ENCODE measurements around the gene PI4KA. TPM values are rescaled to one million over a fixed set of nuclear protein-coding genes. Genes with fewer than 3 reads are reported as not detected.

The PI4KA gene
- total and polyA plus RNA-seq, 2 of the 13 experiments (the other 11 are each of a cell fraction or from before 2014, with no cell fraction given) = 27.4 to 56.4 TPM

- TF ChIP-seq ZNF609 (CRISPR knock-in tag; IDR thresholded peaks at IDR 0.05; ENCODE audit: borderline replicate concordance) (peak; percentile 86), ZFP82 (CRISPR knock-in tag; IDR thresholded peaks at IDR 0.05; ENCODE audit: borderline replicate concordance) (no peak), ZNF687 (CRISPR knock-in tag; IDR thresholded peaks at IDR 0.05) (peak; percentile 31; the same call in 1 of the 2 replicates), ZNF558 (CRISPR knock-in tag; IDR thresholded peaks at IDR 0.05; ENCODE audit: borderline replicate concordance) (no peak), ZNF33B (CRISPR knock-in tag; IDR thresholded peaks at IDR 0.05) (no peak), PCBP1 (IDR thresholded peaks at IDR 0.05; ENCODE audit: borderline replicate concordance, low read depth, low read length) (no peak), ZKSCAN5 (CRISPR knock-in tag; IDR thresholded peaks at IDR 0.05) (no peak), ZFX (CRISPR knock-in tag; IDR thresholded peaks at IDR 0.05; ENCODE audit: low read depth) (peak; percentile 23; the same call in 1 of the 2 replicates), AKAP8 (CRISPR knock-in tag; IDR thresholded peaks at IDR 0.05) (peak; percentile 25; the same call in 1 of the 2 replicates), ZFP37 (CRISPR knock-in tag; IDR thresholded peaks at IDR 0.05; ENCODE audit: borderline replicate concordance) (0 out of 2 replicates have a peak, but pooled peaks have one; percentile 67), LBX2 (CRISPR knock-in tag; IDR thresholded peaks at IDR 0.05; ENCODE audit: borderline replicate concordance) (no peak)
- TF ChIP-seq, protein P1, sequence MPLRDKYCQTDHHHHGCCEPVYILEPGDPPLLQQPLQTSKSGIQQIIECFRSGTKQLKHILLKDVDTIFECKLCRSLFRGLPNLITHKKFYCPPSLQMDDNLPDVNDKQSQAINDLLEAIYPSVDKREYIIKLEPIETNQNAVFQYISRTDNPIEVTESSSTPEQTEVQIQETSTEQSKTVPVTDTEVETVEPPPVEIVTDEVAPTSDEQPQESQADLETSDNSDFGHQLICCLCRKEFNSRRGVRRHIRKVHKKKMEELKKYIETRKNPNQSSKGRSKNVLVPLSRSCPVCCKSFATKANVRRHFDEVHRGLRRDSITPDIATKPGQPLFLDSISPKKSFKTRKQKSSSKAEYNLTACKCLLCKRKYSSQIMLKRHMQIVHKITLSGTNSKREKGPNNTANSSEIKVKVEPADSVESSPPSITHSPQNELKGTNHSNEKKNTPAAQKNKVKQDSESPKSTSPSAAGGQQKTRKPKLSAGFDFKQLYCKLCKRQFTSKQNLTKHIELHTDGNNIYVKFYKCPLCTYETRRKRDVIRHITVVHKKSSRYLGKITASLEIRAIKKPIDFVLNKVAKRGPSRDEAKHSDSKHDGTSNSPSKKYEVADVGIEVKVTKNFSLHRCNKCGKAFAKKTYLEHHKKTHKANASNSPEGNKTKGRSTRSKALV (CRISPR knock-in tag; IDR thresholded peaks at IDR 0.05) = peak; percentile 58; the same call in 1 of the 2 replicates
- TF ChIP-seq, protein P2, sequence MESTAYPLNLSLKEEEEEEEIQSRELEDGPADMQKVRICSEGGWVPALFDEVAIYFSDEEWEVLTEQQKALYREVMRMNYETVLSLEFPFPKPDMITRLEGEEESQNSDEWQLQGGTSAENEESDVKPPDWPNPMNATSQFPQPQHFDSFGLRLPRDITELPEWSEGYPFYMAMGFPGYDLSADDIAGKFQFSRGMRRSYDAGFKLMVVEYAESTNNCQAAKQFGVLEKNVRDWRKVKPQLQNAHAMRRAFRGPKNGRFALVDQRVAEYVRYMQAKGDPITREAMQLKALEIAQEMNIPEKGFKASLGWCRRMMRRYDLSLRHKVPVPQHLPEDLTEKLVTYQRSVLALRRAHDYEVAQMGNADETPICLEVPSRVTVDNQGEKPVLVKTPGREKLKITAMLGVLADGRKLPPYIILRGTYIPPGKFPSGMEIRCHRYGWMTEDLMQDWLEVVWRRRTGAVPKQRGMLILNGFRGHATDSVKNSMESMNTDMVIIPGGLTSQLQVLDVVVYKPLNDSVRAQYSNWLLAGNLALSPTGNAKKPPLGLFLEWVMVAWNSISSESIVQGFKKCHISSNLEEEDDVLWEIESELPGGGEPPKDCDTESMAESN (CRISPR knock-in tag; conservative IDR thresholded peaks at IDR 0.05) = no peak
These were observed 84.8 kb downstream of the PI4KA start, which contains the start of gene SERPIND1 (continued) for GRCh38 chr22:20773793-20774212.

All from HepG2 (cell line).